KBM-7 (cell line): ENCODE data around the gene LDLRAP1.

Experiments
- DNase-seq: peaks from one replicate; pipeline ENCODE4 v3.0.0-alpha.2; 2015
- in situ Hi-C: fragments of 300-500 bp; cut with MboI; formaldehyde crosslinking; loops from 2 replicates; pipeline ENCODE4 v1.14.3; 2020; ENCODE audit warnings: low sequenced_read_pairs, low pct_unique_long_range_greater_than_20kb, mixed read lengths

The LDLRAP1 gene

DNA sequence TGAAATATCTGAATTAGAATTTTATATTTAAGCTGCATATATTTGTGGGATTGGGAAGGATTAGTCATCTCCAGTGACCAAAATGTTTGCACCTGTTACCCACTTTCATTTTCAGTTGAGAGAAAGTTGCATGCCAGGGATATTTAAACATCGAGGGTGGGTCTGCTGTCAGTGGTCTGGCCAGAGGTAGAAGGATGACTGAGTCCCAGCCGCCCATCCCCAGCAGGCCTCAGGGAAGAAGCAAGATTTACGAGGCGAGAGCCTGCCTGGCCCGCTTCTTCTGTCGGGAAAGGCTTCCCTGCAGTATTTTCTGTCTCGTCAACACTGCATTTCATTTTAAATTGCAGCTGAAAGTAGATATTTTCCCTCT lies 71.8 kb downstream of the LDLRAP1 start:
- no peak for DNase-seq
- in situ Hi-C loops = no loop called here

DNA sequence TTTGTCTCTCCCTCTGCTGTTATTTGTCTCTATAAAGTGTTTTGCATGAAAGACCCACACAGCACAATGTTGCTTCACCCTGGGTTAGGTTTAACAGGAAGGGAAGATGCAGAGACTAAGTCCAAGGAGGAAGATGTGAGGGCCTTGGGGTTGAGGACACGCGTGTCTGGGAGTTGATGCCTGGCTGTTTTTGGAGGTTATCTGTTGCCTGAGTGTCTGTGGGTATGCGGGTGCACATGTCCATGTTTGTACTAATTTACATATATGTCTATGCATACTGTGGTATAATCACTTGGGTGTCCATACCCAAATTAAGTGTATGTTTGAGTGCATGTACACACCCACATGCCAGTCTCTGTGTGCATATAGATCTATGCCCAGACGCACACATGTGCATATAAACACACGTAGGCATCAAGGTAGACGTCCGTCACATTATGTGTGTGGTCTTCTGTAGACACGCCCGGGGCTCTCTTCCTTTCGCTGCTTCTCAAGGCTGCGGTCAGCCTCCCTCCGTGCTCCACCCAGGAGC lies 72.2 kb downstream of the LDLRAP1 start:
- peak; percentile 50 for DNase-seq
- in situ Hi-C loops = no loop called here

DNA sequence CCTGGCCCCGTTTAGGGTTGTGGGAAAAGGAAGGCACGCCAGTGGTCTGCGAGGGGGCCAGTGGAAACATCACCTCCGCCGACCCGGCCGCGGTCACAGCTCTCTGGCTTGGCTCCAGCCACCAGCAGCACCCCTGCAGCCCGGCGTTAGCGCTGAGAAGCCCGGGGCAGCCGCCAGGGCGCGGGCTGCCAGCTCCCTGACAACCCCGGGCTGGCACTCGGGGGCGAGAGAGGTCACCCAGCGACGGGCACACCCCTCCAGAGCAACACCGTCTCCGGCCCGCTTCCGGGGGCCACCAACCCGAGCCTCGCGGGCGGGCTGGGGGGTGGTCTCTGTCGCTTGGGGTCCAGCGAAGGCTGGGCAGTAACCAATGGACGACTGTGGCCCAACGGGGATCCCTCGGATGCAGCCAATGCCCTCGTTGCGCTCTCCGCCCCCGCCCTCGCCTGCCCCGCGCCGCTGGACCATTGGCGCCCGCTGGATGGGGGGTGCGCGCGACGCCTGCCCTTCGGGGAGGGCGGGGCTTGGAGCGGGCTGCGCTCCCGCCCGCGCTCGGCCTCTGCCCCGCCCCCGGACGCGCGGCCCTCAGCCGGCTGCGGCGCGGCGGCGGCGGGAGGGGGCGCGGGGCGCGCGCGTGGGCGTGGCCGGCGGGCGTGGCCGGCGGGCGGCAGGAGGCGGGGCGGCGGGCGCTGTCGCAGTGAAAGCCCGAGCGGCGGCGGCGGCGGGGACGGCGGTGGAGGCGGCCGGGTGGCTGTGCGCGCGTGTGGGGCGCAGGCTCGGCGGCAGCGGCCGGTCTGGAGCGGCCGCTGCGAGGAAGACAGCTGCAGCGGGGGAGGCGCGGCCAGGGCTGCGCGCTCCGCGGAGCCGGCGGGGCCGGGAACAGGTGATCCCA lies 72.9 kb downstream of the LDLRAP1 start, which contains the start of gene MAN1C1:
Gene MAN1C1, plus strand, starts transcription at position 697 of the 892 bp plus-strand sequence. CDS start 1,007 bp downstream, outside the sequence.
- in situ Hi-C loops = no loop called here

DNA sequence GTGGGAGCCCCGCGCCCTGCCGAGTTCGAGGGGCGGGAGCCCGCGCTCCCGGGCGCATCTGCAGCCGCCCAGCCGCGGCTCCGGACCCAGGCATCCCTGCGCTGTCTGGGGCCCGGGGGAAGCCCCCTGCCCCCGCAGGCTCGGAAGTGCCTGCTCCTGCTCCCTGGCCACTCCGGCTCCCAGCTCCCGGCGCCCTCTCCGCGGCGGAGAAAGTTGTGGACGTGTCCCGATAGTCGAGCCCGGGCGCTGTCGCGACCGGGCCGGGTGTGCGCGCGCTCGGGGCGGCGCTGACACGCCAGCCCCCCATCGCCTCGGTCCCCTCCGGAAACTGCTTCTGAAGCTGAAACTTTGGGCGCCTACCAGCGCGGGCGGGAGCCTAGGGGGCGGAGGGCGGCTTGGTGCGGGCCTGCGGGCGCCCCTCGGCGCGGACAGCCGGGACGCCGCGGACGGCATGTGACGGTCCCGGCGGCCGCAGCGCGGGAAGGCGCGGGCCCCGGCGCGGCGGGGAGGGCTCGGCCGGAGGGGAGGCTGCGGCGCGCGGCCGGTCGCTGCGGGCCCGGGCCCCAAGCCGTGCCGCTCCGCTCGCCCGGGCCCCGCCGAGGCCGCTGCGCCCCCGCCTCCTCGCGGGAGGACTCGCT lies 73.7 kb downstream of the LDLRAP1 start:
- peak; percentile 18 for DNase-seq
- in situ Hi-C loops = no loop called here

More for the DNA sequence above, 72.9 kb downstream of the LDLRAP1 start, which contains the start of gene MAN1C1:
- DNase-seq = peak; percentile 66

DNA sequence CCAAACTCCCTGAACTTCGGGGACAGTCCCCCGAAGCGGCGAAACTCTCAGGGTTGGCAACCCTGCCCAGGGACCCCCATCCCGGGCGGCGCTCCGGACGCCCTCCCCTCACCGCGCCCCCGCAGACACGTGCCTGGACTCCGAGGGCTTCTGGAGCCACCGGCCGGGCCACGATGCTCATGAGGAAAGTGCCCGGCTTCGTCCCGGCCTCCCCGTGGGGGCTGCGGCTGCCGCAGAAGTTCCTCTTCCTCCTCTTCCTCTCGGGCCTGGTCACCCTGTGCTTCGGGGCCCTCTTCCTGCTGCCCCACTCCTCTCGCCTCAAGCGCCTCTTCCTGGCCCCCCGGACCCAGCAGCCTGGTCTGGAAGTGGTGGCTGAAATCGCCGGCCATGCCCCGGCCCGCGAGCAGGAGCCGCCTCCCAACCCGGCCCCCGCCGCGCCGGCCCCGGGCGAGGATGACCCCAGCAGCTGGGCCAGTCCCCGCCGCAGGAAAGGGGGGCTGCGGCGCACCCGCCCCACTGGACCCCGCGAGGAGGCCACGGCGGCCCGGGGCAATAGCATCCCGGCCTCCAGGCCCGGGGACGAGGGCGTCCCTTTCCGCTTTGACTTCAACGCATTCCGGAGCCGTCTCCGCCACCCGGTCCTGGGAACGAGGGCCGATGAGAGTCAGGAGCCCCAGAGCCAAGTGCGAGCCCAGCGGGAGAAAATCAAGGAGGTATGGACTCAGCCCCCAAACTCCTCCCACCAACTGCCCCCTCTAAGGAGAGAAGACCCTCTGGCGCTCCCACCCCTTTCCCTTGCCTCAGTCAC lies 74.4 kb downstream of the LDLRAP1 start:
- DNase-seq = no peak
- in situ Hi-C loops = no loop called here

DNA sequence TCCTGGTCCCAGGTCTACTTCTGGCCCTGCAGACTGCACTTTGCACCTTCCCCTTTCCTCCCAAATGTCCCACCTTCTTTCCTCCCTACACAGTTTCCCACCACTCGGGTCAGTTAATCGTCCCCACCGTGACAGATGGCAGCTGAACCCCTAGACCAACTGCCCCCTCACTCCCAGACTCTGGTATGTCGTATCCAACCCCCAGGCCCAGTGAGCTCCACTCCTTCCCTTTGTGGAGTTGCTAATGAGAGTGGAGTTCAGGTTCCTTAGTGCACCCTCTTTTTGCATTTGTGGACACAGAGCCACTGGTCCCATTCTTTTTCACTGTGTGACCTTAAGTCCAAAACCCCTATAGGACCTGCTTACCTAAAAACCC lies 75.0 kb downstream of the LDLRAP1 start:
- in situ Hi-C loops = no loop called here
- DNase-seq = no peak
